HG03066 (cell line): Measurements from ENCODE around the gene ECHS1.
A peak's percentile ranks its signal among the peaks of the same experiment; 100 is the strongest.
"Not testable (repeated sequence)": the region's sequence is repeated elsewhere in the genome, so short reads cannot be mapped to it uniquely, and the experiment has no call there.

ENCODE experiments used
- ATAC-seq: cut with Tn5 transposase; IDR thresholded peaks from one replicate; pipeline ENCODE4 v1.9.1; 2021; ENCODE audit warnings: low read depth; ENCODE audit not compliant: unreplicated experiment

The ECHS1 gene

DNA sequence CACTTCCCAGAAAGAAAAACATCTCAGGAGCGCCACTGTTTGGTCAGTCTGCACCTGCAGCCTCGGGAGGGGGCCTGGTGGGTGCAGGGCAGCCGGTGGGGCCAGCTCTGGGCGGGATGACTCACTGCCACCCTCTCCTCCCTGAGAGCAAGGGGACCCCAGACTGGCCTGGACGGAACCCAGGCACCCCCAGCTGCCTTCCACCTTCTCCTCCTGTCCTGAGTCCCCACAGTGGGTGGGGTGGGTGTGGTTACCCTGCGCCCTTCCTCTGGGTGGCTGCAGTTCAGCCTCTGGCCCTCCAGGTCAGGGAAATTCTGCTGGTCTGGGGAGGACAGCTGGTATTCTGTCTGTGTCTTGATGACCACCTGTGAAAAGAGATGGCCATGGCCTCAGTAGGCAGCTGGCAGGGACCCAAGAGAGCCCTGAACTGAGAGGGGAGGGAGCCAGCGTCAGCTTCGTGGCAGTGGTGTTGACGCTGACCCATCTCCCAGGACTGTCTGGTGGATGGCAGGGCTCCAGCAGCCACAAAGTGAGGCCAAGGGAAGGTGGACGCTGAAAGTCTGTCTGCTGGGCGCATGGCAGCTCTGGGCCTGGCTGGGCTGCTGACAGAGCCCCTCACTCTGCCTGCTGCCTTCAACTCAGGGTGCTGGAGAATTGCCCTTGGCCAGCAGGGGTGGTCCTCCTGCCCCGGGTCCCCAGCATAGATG, 45.4 kb downstream of the ECHS1 start:
- ATAC-seq: no peak

- no peak for ATAC-seq
Observed at GRCh38 chr10:133326745-133327650, 46.2 kb downstream of the ECHS1 start.

GRCh38 chr10:133326223-133326551, 47.0 kb downstream of the ECHS1 start:
- no peak for ATAC-seq

DNA sequence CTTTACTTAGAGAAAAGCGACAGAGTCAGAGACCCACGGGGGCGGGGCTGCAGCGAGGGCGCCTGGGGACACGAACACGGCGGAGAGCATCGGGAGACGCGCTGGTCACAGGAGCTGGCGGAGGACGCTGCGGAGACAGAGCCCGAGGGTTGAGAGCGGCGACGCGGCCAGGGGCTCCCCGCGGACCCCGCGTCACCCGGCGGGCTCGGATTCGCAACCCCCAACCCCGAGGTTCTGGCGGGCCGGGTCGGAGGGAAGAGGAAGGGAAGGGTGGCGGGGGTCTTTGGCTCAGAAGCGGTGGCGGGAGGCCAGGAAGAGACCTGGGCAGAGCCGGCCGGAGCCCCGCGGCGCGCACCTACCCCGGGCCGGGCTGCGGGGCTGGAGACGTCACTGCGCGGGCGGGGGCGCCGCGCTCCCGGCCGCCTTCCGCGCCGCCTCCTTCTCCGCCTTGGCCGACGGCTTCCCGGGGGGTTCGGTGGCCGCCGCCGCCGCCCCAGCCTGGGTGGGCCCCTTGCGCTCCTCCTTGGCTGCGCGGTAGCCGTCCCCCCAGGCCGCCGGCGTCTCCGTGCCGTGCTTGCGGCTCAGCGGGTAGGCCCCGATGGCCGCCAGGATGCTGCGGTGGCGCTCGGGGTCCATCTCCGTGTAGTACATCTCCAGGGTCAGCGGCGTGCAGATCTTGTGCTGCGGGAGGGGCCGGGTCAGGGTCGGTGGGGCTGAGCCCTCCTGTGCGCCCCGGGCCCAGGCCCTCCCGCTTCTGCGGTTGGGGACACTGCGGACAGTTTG, 47.5 kb downstream of the ECHS1 start:
- ATAC-seq: no peak

DNA sequence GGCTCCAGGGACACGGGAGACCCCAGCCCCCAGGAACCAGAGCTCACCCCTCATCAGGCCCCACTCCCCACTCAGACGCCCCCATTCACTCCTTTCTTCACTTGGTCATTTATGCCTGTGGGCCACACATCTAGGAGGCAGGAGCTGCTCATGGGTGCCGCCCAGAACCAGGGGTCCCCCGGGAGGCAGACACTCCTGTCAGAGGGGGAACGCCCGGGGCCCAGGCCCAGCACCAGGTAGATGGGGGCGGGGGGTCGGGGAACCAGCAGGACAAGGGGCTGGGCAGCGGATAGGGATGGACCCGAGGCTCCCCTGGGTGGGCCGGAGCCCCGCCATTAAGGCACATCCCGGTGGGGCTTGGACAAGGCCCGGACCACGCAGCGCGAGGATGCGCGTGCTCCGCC, 48.3 kb downstream of the ECHS1 start:
- ATAC-seq: no peak

DNA sequence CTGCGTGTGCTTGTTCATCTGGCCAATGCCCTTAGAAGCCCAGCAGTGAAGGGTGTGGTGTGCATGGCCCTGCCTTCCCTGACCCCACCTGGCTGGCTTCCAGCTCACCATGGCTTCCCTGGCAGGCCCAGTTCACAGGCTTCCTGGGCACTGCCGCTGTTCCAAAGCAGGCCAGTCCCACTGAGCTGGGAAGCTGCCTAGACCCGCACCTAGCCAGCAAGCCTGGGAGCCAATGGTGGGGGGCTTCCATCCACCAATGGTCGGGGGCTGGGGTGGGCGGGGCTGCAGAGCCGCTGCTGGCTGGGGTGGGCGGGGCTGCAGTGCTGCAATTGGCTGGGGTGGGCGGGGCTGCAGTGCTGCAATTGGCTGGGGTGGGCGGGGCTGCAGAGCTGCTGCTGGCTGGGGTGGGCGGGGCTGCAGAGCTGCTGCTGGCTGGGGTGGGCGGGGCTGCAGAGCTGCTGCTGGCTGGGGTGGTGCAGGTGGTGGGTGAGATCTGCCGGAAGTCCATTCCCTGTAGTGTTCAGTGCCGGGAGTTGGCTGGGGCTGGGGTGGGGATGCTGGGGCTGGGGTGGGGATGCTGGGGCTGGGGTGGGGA, 48.9 kb downstream of the ECHS1 start:
- ATAC-seq: no peak

- not testable (repeated sequence) for ATAC-seq
Observed at GRCh38 chr10:133322064-133322709, 51.0 kb downstream of the ECHS1 start.

- ATAC-seq: not testable (repeated sequence)
Observed at GRCh38 chr10:133320852-133321422, 52.2 kb downstream of the ECHS1 start.

GRCh38 chr10:133318494-133319127, 54.5 kb downstream of the ECHS1 start:
- ATAC-seq: peak; percentile 84

DNA sequence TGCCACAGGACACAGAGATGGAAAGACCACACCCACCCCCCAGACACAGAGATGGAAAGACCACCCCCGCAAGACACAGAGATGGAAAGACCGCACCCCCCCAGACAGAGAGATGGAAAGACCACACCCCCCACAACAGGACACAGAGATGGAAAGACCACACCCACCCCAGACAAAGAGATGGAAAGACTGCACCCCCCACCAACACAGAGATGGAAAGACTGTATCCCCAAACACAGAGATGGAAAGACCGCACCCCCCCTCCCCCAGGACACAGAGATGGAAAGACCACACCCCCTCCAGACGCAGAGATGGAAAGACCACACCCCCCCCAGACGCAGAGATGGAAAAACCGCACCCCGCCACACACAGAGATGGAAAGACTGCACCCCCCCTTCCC, 56.4 kb downstream of the ECHS1 start:
- no peak for ATAC-seq

- ATAC-seq: no peak
Observed at GRCh38 chr10:133316266-133316665, 56.9 kb downstream of the ECHS1 start.

GRCh38 chr10:133315847-133316246, 57.3 kb downstream of the ECHS1 start:
- no peak for ATAC-seq

DNA sequence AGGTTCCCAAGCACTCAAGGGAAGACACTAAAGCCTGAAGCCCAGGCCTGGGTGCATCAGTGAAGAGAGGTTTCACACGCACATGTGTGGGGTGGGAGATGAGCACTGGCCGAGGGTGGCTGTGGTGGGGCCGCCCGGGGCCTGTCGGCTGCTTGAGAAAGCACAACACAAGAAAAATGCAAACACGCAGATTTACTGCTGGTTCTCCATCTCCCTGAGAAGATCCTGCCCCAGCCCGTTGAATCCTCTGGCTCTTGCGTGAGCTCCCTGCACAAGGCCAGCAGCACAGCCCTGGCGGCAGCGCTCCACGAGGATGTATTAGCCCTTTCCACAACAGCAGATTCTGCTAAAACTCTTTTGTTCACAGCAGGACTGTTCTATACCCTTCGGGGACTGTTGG, 58.2 kb downstream of the ECHS1 start:
- ATAC-seq: no peak

DNA sequence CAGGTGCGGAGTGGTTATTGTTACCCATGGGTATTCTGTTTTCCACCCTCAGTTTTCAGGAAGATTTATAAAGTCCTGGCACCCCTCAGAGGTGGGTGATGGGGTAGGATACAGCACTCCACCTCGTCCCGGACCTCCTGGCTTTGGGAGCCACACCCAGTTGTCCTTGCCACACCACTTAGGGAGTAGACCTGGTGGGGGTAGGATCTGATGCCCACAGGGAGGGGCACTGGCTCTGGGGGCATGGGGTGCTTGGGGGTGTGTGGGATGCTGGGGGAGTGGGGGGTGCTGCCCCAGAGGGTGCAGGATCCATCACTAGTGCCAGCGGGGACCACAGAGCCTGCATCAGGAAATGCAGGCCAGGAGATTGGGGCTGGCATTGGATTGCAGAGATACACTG, 60.0 kb downstream of the ECHS1 start:
- ATAC-seq: no peak

GRCh38 chr10:133312769-133313145, 60.4 kb downstream of the ECHS1 start:
- ATAC-seq: no peak
